ENCODE measurements around the gene CD248. TPM values are rescaled to one million over a fixed set of nuclear protein-coding genes. Genes with fewer than 3 reads are reported as not detected.
"Not testable (repeated sequence)": the region's sequence is repeated elsewhere in the genome, so short reads cannot be mapped to it uniquely, and the experiment has no call there.

The CD248 gene
- total RNA-seq, 4 donors from 2014 or later = 2.6 to 36.2 (median 6.5) TPM

DNA sequence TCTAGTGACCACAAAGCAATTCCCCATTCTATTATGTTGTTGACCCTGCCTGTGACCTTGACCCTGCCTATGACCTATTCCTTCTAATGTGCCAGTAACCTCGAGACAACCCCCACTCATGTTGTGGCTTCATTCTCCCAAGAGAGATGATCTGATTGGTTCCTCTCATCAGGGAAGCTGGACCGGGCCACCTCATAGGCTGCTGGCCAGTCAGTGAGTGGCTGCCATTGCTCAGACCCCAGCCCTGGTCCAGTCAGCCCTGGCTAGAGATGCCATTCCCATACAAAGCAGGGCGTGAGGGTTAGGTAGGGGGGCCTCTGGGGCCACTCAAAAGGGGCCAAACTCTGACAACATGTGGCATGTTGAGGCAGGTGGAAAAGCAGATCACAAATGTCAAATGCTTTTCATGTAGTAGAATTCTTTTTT, 42.8 kb upstream of the CD248 start:
- in situ Hi-C loops (cut with MboI; ENCODE audit: low pct_ligation_motif_present in 1 of 4, low pct_unique_long_range_greater_than_20kb in 1 of 4, low sequenced_read_pairs in 3 of 4) (no loop called here), intact Hi-C loops (cut with DNase I; ENCODE audit: low total_unique reads) (no loop called here)
- Histone ChIP-seq H3K27me3 (no peaks in the 10 kb centered on the region), H3K36me3 (no peaks in the 10 kb centered on the region), H3K4me3 (no peak overlapping the region), H3K4me1 (no peaks in the 10 kb centered on the region), H3K9me3 (no peaks in the 10 kb centered on the region), H3K27ac (no peak overlapping the region)
- TF ChIP-seq, protein P1, sequence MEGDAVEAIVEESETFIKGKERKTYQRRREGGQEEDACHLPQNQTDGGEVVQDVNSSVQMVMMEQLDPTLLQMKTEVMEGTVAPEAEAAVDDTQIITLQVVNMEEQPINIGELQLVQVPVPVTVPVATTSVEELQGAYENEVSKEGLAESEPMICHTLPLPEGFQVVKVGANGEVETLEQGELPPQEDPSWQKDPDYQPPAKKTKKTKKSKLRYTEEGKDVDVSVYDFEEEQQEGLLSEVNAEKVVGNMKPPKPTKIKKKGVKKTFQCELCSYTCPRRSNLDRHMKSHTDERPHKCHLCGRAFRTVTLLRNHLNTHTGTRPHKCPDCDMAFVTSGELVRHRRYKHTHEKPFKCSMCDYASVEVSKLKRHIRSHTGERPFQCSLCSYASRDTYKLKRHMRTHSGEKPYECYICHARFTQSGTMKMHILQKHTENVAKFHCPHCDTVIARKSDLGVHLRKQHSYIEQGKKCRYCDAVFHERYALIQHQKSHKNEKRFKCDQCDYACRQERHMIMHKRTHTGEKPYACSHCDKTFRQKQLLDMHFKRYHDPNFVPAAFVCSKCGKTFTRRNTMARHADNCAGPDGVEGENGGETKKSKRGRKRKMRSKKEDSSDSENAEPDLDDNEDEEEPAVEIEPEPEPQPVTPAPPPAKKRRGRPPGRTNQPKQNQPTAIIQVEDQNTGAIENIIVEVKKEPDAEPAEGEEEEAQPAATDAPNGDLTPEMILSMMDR (IDR thresholded peaks at IDR 0.05) = no peak
- TF ChIP-seq POLR2A (IDR thresholded peaks at IDR 0.05) = no peak
- TF ChIP-seq EP300 (IDR thresholded peaks at IDR 0.05; ENCODE audit: low read depth) = no peak
- WGBS, 2 donors (ENCODE audit: low coverage in 1 of 2) = 63 to 100% methylated on average over 1 to 3 of the region's 3 CpGs
- no peak for DNase-seq

DNA sequence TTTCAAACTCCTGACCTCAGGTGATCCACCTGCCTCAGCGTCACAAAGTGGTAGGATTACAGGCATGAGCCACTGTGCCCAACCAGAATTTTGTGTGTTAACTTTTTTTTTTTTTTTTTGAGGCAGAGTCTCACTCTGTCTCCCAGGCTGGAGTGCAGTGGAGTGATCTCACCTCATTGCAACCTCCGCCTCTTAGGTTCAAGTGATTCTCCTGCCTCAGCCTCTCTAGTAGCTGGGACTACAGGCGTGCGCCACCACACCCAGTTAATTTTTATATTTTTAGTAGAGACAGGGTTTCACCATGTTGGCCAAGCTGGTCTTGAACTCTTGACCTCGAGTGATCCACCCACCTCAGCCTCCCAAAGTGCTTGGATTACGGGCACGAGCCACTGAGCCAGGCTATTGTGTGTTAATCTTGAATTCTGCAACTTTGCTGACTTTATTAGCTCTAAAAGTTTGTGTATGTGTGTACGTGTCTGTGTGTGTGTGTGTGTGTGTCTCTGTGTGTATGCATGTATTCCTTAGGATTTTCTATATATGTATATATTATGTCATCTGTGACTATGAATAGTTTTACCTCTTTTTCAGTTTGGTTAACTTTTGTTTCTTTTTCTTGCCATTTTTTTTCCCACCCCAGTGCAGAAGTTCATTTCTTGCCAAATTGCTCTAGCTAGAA, 33.9 kb upstream of the CD248 start:
- WGBS, 2 donors (ENCODE audit: low coverage in 1 of 2) = 46% methylated on average over 8 of the region's 8 CpGs; no CpG with 5 or more reads in 1 of the 2 donors
- H3K9me3 ChIP-seq; H3K36me3 ChIP-seq; intact Hi-C loops (cut with DNase I; ENCODE audit: low total_unique reads); H3K27me3 ChIP-seq; in situ Hi-C loops (cut with MboI; ENCODE audit: low pct_ligation_motif_present in 1 of 4, low pct_unique_long_range_greater_than_20kb in 1 of 4, low sequenced_read_pairs in 3 of 4); DNase-seq: not testable (repeated sequence)
- Histone ChIP-seq H3K27ac (peak overlapping the region; percentile 83 to 98 (median 88)), H3K4me3 (peak overlapping the region in 1 of 4 donors; percentile 13), H3K4me1 (peaks cover 8 to 67% (median 34%) of the 10 kb centered on the region in 4 donors)

DNA sequence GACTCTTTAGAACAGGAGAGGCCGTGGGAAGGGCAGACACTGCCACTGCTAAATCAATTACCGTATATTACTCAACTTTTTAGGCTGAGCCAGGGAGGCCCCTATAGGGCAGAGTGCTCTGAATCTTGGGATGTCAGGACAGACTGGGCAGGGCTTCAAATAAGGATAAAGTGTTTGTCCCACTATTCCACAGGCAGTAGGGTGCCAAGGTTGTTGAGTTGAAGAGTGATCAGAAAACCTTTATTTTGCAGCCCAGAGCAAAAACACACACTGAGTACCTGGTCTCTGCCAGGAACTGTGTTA, 32.2 kb upstream of the CD248 start:
- Histone ChIP-seq H3K9me3 (no peaks in the 10 kb centered on the region), H3K27ac (peak overlapping the region; percentile 83 to 98 (median 88)), H3K36me3 (no peaks in the 10 kb centered on the region), H3K27me3 (no peaks in the 10 kb centered on the region), H3K4me3 (peak overlapping the region in 1 of 4 donors; percentile 85), H3K4me1 (peaks cover 16 to 76% (median 44%) of the 10 kb centered on the region in 4 donors)
- in situ Hi-C loops (cut with MboI; ENCODE audit: low pct_ligation_motif_present in 1 of 4, low pct_unique_long_range_greater_than_20kb in 1 of 4, low sequenced_read_pairs in 3 of 4) (no loop called here), intact Hi-C loops (cut with DNase I; ENCODE audit: low total_unique reads) (no loop called here)
- TF ChIP-seq, protein P1 (IDR thresholded peaks at IDR 0.05) = no peak
- no peak for TF ChIP-seq POLR2AphosphoS5 (IDR thresholded peaks at IDR 0.05)
- TF ChIP-seq POLR2A (IDR thresholded peaks at IDR 0.05) = no peak
- no peak for TF ChIP-seq EP300 (IDR thresholded peaks at IDR 0.05; ENCODE audit: low read depth)
- DNase-seq = no peak
- 73% methylated on average over 2 of the region's 2 CpGs; no CpG with 5 or more reads in 1 of the 2 donors for WGBS, 2 donors (ENCODE audit: low coverage in 1 of 2)

DNA sequence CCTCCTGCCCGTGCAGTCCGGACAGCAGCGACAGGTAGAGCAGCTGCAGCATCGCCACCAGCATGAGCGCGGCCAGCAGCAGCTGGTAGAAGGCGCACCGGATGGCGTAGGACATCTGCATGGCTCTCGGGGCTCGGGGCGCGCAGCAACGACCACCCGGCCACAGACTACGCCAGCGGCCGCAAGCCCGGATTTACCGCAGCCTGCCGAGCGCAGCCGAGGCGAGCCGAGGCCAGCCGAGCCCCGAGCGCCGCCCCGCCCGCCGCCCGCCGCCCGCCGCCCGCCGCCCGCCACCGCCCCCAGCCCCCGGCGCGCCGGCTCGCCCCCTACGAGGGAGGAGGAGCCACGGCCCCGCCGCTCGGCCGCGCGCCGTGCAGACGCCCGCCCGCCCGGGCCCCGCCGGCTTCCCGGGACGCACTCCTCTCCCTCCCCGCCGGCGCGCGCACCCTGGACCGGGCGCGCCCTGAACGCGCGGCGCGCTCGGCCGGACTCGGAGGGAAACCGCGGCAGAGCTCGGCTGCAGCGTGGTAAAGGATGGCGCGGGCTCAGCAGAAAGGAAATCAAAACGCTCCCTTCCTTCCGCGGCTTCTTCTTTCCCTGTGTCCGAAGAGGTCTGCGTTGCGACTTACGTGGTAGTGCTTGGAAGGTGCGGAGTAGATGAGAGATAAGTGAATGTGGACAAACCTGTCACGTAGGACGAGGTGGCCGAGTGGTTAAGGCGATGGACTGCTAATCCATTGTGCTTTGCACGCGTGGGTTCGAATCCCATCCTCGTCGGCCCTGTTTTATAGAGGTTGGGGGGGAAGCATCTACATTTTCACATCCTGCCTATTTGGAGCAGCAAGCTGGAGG, 30.8 kb upstream of the CD248 start, which contains the start of gene B4GAT1:
Gene B4GAT1 (minus strand): TSS at position 205 of the 852 bp plus-strand sequence. CDS start 84 bp downstream, at position 121.
- Histone ChIP-seq H3K27ac (peak within 1 kb of the TSS; percentile 87 to 98 (median 92)), H3K27me3 (no peaks in the 10 kb centered on the region), H3K36me3 (no peaks in the 10 kb centered on the region), H3K4me3 (peak within 1 kb of the TSS; percentile 44 to 89 (median 86)), H3K4me1 (peaks cover 23 to 78% (median 47%) of the 10 kb centered on the region in 4 donors), H3K9me3 (no peaks in the 10 kb centered on the region)
- 0% methylated on average over 5 to 55 of the region's 101 CpGs for WGBS, 2 donors (ENCODE audit: low coverage in 1 of 2)
- intact Hi-C loops (cut with DNase I; ENCODE audit: low total_unique reads) = no loop called here
- peak; percentile 66 for TF ChIP-seq POLR2A (IDR thresholded peaks at IDR 0.05)
- TF ChIP-seq, protein P1 (IDR thresholded peaks at IDR 0.05) = no peak
- TF ChIP-seq POLR2AphosphoS5 (IDR thresholded peaks at IDR 0.05) = peak in 2 of 3 donors; percentile 39 to 71
- no peak for TF ChIP-seq EP300 (IDR thresholded peaks at IDR 0.05; ENCODE audit: low read depth)
- in situ Hi-C loops (cut with MboI; ENCODE audit: low pct_ligation_motif_present in 1 of 4, low pct_unique_long_range_greater_than_20kb in 1 of 4, low sequenced_read_pairs in 3 of 4) = no loop called here
- DNase-seq = peak; percentile 89
